GM12878 (cell line): ENCODE data around the gene GLYAT. TPM values are rescaled to one million over a fixed set of nuclear protein-coding genes. Genes with fewer than 3 reads are reported as not detected.

Experiments used
- ATAC-seq: fragments of 200-7000 bp; cut with Tn5 transposase; 3 replicates; pipeline ENCODE4 v1.9.1; 2020; ENCODE audit warnings: mild to moderate bottlenecking, moderate library complexity
- BruUV-seq: library from RNA; stranded (reverse); fragments of 400-500 nt; replicated peaks from 2 replicates; lab custom pipeline; 2021; lab: Mats Ljungman, UMichigan
- CTCF ChIA-PET: fragments of 300-600 bp; sonication (Branson Sonifier 250); formaldehyde crosslinking; extraction: SDS; loops from one replicate; lab custom pipeline; 2021; ENCODE audit warnings: inconsistent platforms; lab: Yijun Ruan, JAX
- POLR2A ChIA-PET: fragments of 350-600 bp; formaldehyde crosslinking; extraction: SDS; loops from one replicate; lab custom pipeline; 2021; ENCODE audit warnings: inconsistent platforms; lab: Charles Lee
- RAD21 ChIA-PET: fragments of 300-600 bp; sonication (Branson Sonifier 250); formaldehyde crosslinking; loops from one replicate; lab custom pipeline; 2023; ENCODE audit warnings: antibody characterized with exemption; ENCODE audit not compliant: unreplicated experiment; lab: Charles Lee
- SMC1A ChIA-PET: fragments of 300-600 bp; sonication (Branson Sonifier 250); formaldehyde crosslinking; loops from one replicate; lab custom pipeline; 2023; ENCODE audit not compliant: unreplicated experiment, uncharacterized antibody; lab: Charles Lee
- DNase-seq: peaks from one replicate; pipeline ENCODE4 v3.0.0-alpha.2; 2011; ENCODE audit warnings: low read depth, low spot score
- FAIRE-seq: peaks from 3 replicates; lab custom pipeline; 2011; peaks lifted over from hg19 to GRCh38; lab: Jason Lieb, UNC
- H2AFZ ChIP-seq: 2 replicates; pipeline ENCODE4 v1.6.0; 2011; ENCODE audit warnings: low read depth, low read length, control low read depth; ENCODE audit not compliant: control insufficient read depth
- H3K27ac ChIP-seq: 2 replicates; pipeline ENCODE4 v1.5.1; 2011; ENCODE audit warnings: control low read depth; ENCODE audit not compliant: control insufficient read depth, insufficient read depth
- H3K27me3 ChIP-seq, 2 experiments: replicated peaks in 1 of 2; 2 replicates each; pipeline versions ENCODE4 v1.6.0 to v1.6.1; 2011; ENCODE audit warnings: low read length in 1 of 2; ENCODE audit not compliant: control insufficient read depth in 2 of 2, insufficient read depth in 2 of 2
- H3K36me3 ChIP-seq, 2 experiments: 2 replicates each; pipeline ENCODE4 v1.5.1; 2011; ENCODE audit warnings: low read length in 1 of 2; ENCODE audit not compliant: control insufficient read depth in 2 of 2, insufficient read depth in 2 of 2
- H3K4me1 ChIP-seq: 2 replicates; pipeline ENCODE4 v1.6.1; 2011; ENCODE audit warnings: mild to moderate bottlenecking, low read length, moderate library complexity, mixed read lengths; ENCODE audit not compliant: control insufficient read depth, insufficient read depth
- H3K4me2 ChIP-seq: 2 replicates; pipeline ENCODE4 v1.6.0; 2011; ENCODE audit warnings: control low read depth; ENCODE audit not compliant: control insufficient read depth, insufficient read depth
- H3K4me3 ChIP-seq: fragments of 200-600 bp; sonication (generic); 2 replicates; pipeline ENCODE4 v1.5.1; 2016
- H3K79me2 ChIP-seq: 2 replicates; pipeline ENCODE4 v1.6.0; 2011; ENCODE audit warnings: low read length; ENCODE audit not compliant: control insufficient read depth, insufficient read depth
- H3K9ac ChIP-seq: 2 replicates; pipeline ENCODE4 v1.8.0; 2011; ENCODE audit warnings: low read length, control low read depth, mixed read lengths; ENCODE audit not compliant: control insufficient read depth, insufficient read depth
- H3K9me3 ChIP-seq: replicated peaks from 3 replicates; pipeline ENCODE4 v1.5.1; 2011; ENCODE audit warnings: mild to moderate bottlenecking, low read length; ENCODE audit not compliant: control insufficient read depth, insufficient read depth
- H4K20me1 ChIP-seq: 2 replicates; pipeline ENCODE4 v1.6.0; 2011; ENCODE audit not compliant: control insufficient read depth, insufficient read depth
- BHLHE40 ChIP-seq, 2 experiments: fragments of 450-650 bp in 1 of 2; IDR thresholded peaks; 2 replicates each; pipeline ENCODE4 v1.6.1; 2011 to 2017; ENCODE audit warnings: low read depth in 2 of 2, borderline replicate concordance in 1 of 2, improper control_type of control experiment in 1 of 2, low read length in 1 of 2, mild to moderate bottlenecking in 1 of 2
- CBX5 ChIP-seq: sonication (generic); IDR thresholded peaks from 2 replicates; pipeline ENCODE4 v1.6.1; 2016; ENCODE audit warnings: low read depth, moderate library complexity, mild to moderate bottlenecking, inconsistent platforms
- CHD1 ChIP-seq: IDR thresholded peaks from 2 replicates; pipeline ENCODE4 v1.6.1; 2012; ENCODE audit warnings: low read depth, low read length, improper control_type of control experiment
- CHD2 ChIP-seq: IDR thresholded peaks from 2 replicates; pipeline ENCODE4 v1.6.1; 2011; ENCODE audit warnings: low read depth, low read length, improper control_type of control experiment, borderline replicate concordance
- EGR1 ChIP-seq, 2 experiments: IDR thresholded peaks; 1 replicate in 1 of 2; 2 replicates in 1 of 2; pipeline ENCODE4 v1.6.1; 2011 to 2012; ENCODE audit warnings: low read depth in 2 of 2, low read length in 2 of 2, borderline replicate concordance in 1 of 2, mild to moderate bottlenecking in 1 of 2, moderate library complexity in 1 of 2
- GABPA ChIP-seq: IDR thresholded peaks from 2 replicates; pipeline ENCODE4 v1.6.1; 2014; ENCODE audit warnings: antibody characterized with exemption, low read depth, mild to moderate bottlenecking, inconsistent platforms
- HDAC6 ChIP-seq: fragments of 200-600 bp; sonication (generic); IDR thresholded peaks from one replicate; pipeline ENCODE4 v1.8.0; 2017; ENCODE audit warnings: antibody characterized with exemption; ENCODE audit not compliant: unreplicated experiment
- PAX8 ChIP-seq: fragments of 450-650 bp; IDR thresholded peaks from 2 replicates; pipeline ENCODE4 v1.6.1; 2017; ENCODE audit warnings: mild to moderate bottlenecking, moderate library complexity
- RAD21 ChIP-seq: IDR thresholded peaks from 2 replicates; pipeline ENCODE4 v1.6.1; 2011; ENCODE audit warnings: mild to moderate bottlenecking, low read depth, low read length, moderate library complexity; ENCODE audit not compliant: insufficient read depth
- RBBP5 ChIP-seq: fragments of 200-600 bp; sonication (generic); conservative IDR thresholded peaks from 2 replicates; pipeline ENCODE4 v1.6.1; 2016
- SMARCA5 ChIP-seq: fragments of 450-650 bp; IDR thresholded peaks from 2 replicates; pipeline ENCODE4 v1.6.1; 2017; ENCODE audit warnings: mild to moderate bottlenecking
- SMC3 ChIP-seq: IDR thresholded peaks from 2 replicates; pipeline ENCODE4 v1.6.1; 2011; ENCODE audit warnings: low read length, improper control_type of control experiment, borderline replicate concordance
- SRF ChIP-seq, 2 experiments: IDR thresholded peaks; 2 replicates each; pipeline ENCODE4 v1.6.1; 2011; ENCODE audit warnings: low read depth in 2 of 2, low read length in 2 of 2, mild to moderate bottlenecking in 1 of 2, moderate library complexity in 1 of 2
- TAF1 ChIP-seq: IDR thresholded peaks from 2 replicates; pipeline ENCODE4 v1.6.1; 2011; ENCODE audit warnings: mild to moderate bottlenecking, low read depth, low read length, borderline replicate concordance
- YBX1 ChIP-seq: fragments of 450-650 bp; IDR thresholded peaks from 2 replicates; pipeline ENCODE4 v1.6.1; 2016; ENCODE audit warnings: antibody characterized with exemption
- ZBTB11 ChIP-seq: fragments of 450-650 bp; formaldehyde crosslinking; IDR thresholded peaks from 2 replicates; pipeline ENCODE4 v1.5.0; 2022; ENCODE audit warnings: mild to moderate bottlenecking, missing genetic modification characterization
- ZBTB4 ChIP-seq: fragments of 450-650 bp; formaldehyde crosslinking; IDR thresholded peaks from 2 replicates; pipeline ENCODE4 v1.4.0; 2022; ENCODE audit warnings: mild to moderate bottlenecking, moderate library complexity
- WGBS: methylation state at CpG from one replicate; pipeline ENCODE4 v1.1.6; 2016; ENCODE audit warnings: low lambda C conversion rate; ENCODE audit not compliant: insufficient replicate concordance, insufficient coverage; ENCODE audit errors: missing lambda C conversion rate; 5-methylcytosine and 5-hydroxymethylcytosine counted together
- in situ Hi-C: fragments of 300-500 bp; cut with MboI; formaldehyde crosslinking; loops from 9 replicates; pipeline ENCODE4 v1.14.3; 2018; ENCODE audit warnings: mixed read lengths
- intact Hi-C: fragments of 100-400 bp; cut with micrococcal nuclease; formaldehyde crosslinking; loops from one replicate; pipeline ENCODE4 v1.14.2; 2022; ENCODE audit not compliant: unreplicated experiment
- polyA plus RNA-seq, 11 experiments: library from polyadenylated mRNA; depleted of rRNA in 4 of 11; unstranded in 6 of 11; stranded (reverse) in 5 of 11; fragments of >200 nt; fragmentation: Nextera tagmentation in 4 of 11; fragmentation: Illumina TruSeq in 1 of 11; extraction: Ambion mirVana in 4 of 11; extraction: Trizol in 1 of 11; gene quantifications; 1 replicate in 1 of 11; 2 replicates in 10 of 11; pipeline versions ENCODE4 v1.2.1 to v1.2.3, GENCODE V29; 2011 to 2016; ENCODE audit warnings: inconsistent platforms in 2 of 11, missing spikeins in 2 of 11, low read depth in 1 of 11
- total RNA-seq, 4 experiments: library from RNA; depleted of rRNA in 3 of 4; stranded (reverse); fragments of >200 nt in 3 of 4; fragmentation: Illumina TruSeq in 1 of 4; extraction: Trizol in 1 of 4; gene quantifications; 2 replicates each; pipeline versions ENCODE4 v1.2.1 to v1.2.3, GENCODE V29; 2013 to 2021

Gene GLYAT
- total and polyA plus RNA-seq, 10 of the 15 experiments (the other 5 are each of a cell fraction or from before 2014, with no cell fraction given), result 0.18 TPM; not detected in 9

- no TSS peak for BruUV-seq
- in situ Hi-C loops (no loop called here), intact Hi-C loops (loop anchor here (1.0 to 2.0 kb wide), 4 partner anchors 21 to 113 kb away; no protein-coding TSS in a partner anchor)
- H3K79me2 ChIP-seq, result no peaks in the 10 kb centered on the region
- no peak overlapping the region for H3K27ac ChIP-seq
- no peak overlapping the region for H3K9ac ChIP-seq
- no peak overlapping the region for H2AFZ ChIP-seq
- no peak for DNase-seq
- 39% methylated on average over 13 of the region's 13 CpGs for WGBS
- H3K27me3 ChIP-seq, result no peaks in the 10 kb centered on the region
- POLR2A ChIA-PET, result no interaction called here
- H3K9me3 ChIP-seq, result no peaks in the 10 kb centered on the region; the same call in 2 of the 3 replicates
- H3K4me1 ChIP-seq, result no peaks in the 10 kb centered on the region
- no peaks in the 10 kb centered on the region for H4K20me1 ChIP-seq
- RAD21 ChIA-PET, result interaction anchor here (1.4 to 1.8 kb wide), 2 partner anchors 26 to 29 kb away, joined by 5 to 7 read pairs; no protein-coding TSS in a partner anchor
- ATAC-seq, result peak; percentile 100
- H3K4me3 ChIP-seq, result no peak overlapping the region
- SMC1A ChIA-PET, result interaction anchor here (0.6 to 3.0 kb wide), 8 partner anchors 25 to 464 kb away, joined by 3 to 14 read pairs (median 4); partner anchors contain the start of gene LPXN
- CTCF ChIA-PET, result interaction anchor here (1.2 to 4.9 kb wide), 14 partner anchors 11 to 107 kb away, joined by 3 to 49 read pairs (median 5); partner anchors contain the start of gene LPXN
- no peak overlapping the region for H3K4me2 ChIP-seq
- peak; percentile 92 for FAIRE-seq
- no peaks in the 10 kb centered on the region for H3K36me3 ChIP-seq
- TF ChIP-seq RAD21 (peak; percentile 83), TAF1 (no peak), RBBP5 (no peak), SRF (IDR thresholded peaks at IDR 0.05; ENCODE audit: low read depth in 2 of 2, low read length in 2 of 2) (no peak), CHD2 (no peak), HDAC6 (no peak), ZBTB11 (CRISPR knock-in tag) (no peak), CHD1 (no peak), SMC3 (peak; percentile 90), GABPA (no peak), YBX1 (no peak), PAX8 (no peak), CBX5 (no peak), SMARCA5 (0 out of 2 replicates have a peak, but pooled peaks have one; percentile 35), BHLHE40 (IDR thresholded peaks at IDR 0.05; ENCODE audit: borderline replicate concordance in 1 of 2, low read depth in 2 of 2, low read length in 1 of 2) (no peak), ZBTB4 (CRISPR knock-in tag) (no peak), EGR1 (IDR thresholded peaks at IDR 0.05; ENCODE audit: borderline replicate concordance in 1 of 2, low read depth in 2 of 2, low read length in 2 of 2) (no peak)
Observed at GRCh38 chr11:58675334-58676155, 56.2 kb downstream of the GLYAT start.
